NCI-H1436 treated with DMSO at 0.1 percent for 48 hours (cell line): ENCODE measurements around the gene PLEKHF1.

Source experiments
- DNase-seq: peaks from one replicate; lab custom pipeline; 2025; lab: John Stamatoyannopoulos, UW

The PLEKHF1 gene

DNA sequence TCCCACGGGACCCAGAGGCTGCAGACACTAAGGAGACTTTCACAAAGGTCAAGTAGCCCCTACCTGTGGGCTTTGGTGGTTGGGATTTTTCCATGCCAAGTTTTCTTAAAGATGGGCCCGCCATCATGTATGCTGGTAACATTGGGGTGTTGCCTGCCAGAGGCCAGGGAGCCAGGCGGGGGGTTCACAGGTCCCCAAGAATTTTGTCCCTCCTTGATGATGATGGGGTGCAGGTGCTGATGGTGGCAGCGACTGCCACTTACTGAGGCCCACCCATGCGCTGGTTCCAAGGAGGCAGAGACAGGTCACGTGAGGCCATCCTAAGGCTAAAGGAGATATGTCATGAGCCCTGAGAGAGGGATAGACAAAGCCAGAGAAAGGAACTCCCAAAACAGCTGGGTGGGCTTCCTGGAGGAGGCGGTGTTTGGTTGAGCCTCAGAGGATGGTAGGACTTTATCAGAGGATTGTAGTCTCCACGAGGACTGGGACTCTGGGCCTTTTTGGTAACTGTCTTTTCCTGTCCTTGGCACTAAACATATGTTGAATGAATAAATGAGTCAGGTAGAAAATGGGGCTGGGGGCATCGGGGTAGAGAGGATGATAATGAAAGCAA, 14.4 kb downstream of the PLEKHF1 start:
- DNase-seq = no peak

- no peak for DNase-seq
Observed at GRCh38 chr19:29680447-29680846, 15.2 kb downstream of the PLEKHF1 start.

GRCh38 chr19:29680937-29681336, 15.7 kb downstream of the PLEKHF1 start:
- DNase-seq = no peak

DNA sequence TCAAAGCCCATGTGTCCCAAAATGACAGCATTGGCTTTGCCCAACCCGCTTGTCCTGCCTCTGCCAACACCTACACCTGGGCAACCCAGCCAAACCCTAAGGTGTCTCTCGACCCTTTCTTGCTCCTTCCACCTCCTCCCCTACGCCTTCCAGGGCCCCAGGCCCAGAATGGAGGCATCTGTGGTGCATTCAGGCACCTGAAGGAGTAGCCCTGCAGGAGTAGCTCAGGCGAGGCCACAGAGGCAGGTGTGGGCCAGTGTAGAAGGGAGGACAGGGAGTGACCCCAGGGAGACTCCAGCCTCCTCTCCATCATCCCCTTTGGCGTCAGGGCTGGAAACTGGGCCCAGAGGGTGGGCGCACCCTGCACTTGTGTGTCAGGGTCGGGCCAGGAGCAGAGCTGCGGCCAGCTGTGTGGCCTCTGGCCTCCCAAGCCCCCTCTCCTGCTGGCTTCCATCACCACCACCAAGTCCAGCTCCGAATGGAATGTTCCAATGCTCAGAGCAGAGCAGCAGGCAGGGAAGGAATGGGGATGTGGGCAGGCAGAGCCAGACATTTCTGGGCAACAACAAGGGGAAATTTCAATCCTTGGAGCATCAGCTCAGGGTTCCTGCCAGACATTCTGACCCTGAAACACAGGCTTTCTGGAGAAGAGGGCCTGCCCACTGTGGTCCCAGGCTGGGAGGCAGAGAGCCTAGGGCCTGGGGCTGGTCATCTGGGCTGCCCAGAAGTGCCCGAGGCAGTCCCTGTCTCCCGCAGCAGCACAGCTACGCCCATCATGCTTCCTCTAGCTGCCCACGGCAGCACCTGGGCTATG, 16.4 kb downstream of the PLEKHF1 start:
- DNase-seq = no peak

GRCh38 chr19:29682236-29682895, 17.1 kb downstream of the PLEKHF1 start:
- DNase-seq = no peak

DNA sequence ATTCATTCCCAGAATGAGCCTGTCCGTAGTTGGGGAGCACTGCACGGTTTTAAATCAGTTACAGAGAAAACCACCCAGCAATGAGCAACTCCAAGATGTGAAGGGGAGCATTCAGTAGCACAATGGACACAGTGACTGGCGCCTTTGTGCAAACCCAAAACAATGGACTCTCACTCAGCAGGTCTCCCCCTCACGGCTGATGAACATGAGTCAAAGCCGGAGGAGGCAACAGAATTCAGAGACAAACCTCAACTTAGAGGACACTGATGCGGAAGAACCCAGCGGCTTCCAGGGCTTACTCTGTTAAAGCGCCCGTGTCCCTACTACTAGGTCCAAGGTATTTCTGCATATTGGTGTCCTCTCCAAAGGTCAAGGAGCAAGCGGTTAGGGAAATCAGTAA, 17.7 kb downstream of the PLEKHF1 start:
- DNase-seq = no peak

GRCh38 chr19:29685326-29685725, 20.1 kb downstream of the PLEKHF1 start:
- no peak for DNase-seq

GRCh38 chr19:29686285-29686805, 21.1 kb downstream of the PLEKHF1 start:
- DNase-seq = no peak

DNA sequence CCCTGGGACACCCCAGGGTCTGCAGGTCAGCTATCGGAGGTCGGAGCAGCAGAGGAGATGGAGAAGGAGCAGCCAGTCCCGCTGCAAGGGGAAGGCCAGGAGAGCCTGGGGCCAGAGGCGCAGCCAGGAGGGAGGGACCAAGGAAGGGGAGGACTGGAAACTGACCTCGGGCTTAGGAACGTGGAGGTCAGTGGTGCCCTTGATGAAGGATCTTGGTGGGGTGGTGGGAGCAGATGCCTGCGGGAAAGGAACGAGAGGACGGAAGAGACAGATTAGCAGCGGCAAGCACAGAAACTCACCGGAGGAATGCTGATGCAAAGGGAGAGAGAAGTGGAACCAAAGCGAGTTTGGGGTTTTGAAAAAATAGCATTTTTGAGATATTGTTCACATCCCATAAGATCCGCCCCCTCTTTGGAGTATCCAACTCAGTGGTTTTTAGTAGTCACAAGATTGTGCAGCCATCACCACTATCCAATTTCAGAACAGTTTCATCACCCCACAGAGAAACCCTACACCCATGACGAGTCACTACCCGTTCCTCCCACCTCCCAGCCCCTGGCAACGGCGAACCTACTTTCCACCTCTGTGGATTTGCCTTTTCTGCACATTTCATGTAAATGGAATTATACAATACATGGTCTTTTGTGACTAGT, 22.1 kb downstream of the PLEKHF1 start:
- no peak for DNase-seq

DNA sequence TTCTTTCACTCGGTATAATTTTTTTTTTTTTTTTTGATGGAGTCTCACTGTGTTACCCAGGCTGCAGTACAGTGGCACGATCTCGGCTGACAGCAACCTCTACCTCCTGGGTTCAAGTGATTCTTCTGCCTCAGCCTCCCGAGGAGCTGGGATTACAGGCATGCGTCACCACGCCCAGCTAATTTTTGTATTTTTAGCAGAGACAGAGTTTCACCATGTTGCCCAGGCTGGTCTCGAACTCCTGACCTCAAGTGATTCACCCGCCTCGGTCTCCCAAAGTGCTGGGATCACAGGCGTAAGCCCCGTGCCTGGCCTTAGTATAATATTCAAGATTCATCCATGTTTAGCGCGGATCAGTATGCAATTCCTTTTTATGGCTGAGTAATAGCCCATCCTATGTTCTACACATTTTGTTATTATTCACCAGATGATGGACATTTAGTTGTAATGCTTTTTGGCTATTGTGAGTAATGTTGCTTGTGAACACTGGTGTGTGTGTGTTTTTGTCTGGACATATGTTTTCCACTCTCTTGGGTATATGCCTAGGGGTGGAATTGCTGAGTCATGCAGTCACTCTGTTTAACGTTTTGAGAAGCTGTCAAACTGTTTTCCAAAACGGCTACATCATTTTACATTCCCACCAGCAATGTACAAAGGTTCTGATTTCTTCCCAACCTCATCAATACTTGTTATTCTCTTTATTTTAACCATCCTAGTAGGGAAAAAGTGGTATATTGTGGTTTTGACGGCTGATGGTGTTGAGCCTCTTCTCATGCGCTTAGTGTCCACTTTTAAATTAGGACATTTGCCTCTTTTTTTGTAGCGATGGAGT, 22.9 kb downstream of the PLEKHF1 start:
- DNase-seq = no peak

DNA sequence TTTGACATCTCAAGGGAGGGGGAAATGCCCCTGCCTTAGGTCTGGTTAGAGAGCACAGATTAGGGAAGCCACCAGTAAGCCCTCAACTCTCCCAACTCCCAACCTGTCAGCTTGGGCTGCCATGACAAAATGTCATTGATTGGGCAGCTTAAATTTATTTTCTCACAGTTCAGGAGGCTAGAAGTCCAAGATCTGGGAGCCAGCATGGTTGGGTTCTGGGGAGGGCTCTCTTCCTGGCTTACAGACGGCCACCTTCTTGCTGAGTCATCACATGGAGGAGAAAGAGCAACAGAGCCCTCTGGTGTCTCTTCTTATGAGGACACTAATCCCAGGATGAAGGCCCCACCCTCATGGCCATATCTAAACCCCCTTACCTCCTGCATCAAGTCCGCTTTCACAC, 25.6 kb downstream of the PLEKHF1 start:
- no peak for DNase-seq

DNA sequence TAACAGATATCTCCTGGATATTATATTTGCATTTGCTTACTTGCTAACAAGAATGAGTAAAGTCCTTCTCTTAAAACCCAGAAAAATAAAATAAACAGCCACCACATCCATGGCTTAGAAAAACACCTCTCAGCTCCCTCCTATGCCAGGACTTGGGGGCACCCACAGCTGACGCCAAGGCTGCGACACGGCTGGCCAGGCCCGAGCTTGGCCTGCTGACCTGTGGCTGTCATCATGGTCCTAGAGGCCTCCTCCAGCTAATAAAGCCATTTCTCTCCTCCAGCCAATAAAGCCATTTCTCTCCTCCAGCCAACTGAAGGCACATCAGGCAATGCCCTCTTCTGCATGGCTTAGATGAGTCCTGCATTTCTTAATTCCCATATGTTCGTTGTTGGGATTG, 28.9 kb downstream of the PLEKHF1 start:
- DNase-seq = no peak

DNA sequence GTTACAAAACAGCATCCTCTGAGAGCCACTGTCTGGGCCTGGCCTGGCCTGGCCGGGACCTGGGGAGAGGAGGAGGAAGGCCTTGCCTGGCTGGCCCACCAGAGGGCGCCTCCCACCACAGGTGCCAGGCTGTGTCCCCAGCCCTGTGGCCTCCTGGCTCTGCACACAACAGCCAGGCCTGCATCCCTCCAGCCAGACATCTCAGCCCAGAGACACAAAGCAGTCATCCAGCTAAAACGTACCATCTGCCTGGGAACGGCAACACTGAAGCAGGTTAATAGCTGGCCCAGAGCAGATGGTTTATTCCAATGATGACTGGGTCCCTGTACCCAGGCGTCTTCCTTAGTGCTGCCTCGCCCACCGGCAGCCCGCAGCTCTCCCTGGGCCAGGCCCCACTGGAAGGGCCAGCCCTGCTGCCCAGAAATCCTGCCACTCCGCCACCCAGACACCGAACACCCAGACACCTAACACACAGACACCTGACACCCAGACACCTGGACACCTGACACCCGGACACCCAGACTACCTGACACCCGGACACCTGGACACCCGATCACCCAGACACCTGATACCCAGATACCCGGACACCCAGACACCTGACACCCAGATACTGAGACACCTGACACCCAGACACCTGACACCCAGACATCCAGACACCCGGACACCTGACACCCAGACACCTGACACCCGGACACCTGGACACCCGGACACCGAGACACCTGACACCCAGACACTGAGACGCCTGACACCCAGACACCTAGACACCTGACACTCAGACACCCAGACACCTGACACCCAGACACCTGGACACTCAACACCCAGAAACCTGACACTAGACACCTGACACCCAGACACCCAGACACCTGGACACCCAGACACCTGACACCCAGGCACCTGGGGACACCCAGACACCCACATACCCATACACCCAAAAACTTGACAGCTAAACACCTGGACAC, 29.7 kb downstream of the PLEKHF1 start:
- DNase-seq = no peak

DNA sequence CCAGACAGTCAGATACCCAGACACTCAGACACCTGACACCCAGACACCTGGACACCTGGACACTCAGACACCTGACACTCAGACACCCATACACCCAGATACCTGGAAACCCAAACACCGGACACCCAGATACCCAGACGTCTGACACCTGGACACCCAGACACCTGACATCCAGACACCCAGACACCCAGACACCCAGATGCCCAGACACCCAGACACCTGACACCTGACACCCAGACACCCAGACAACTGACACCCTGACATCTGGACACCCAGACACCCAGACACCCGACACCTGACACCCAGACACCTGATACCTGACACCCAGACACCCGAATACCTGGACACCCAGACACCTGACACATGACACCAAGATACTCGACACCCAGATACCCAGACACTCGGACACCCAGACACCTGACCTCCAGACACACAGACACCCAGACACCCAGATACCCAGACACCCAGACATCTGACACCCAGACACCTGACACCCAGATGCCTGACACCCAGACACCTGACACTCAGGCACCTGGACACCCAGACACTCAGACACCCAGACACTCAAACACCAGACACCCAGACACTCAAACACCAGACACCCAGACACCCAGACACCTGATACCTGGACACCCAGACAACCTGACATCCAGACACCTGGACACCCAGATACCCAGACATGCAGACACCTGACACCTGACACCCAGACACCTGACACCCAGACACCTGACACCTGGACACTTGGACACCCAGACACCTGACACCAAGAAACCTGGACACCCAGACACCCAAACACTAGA, 30.7 kb downstream of the PLEKHF1 start:
- DNase-seq = no peak

DNA sequence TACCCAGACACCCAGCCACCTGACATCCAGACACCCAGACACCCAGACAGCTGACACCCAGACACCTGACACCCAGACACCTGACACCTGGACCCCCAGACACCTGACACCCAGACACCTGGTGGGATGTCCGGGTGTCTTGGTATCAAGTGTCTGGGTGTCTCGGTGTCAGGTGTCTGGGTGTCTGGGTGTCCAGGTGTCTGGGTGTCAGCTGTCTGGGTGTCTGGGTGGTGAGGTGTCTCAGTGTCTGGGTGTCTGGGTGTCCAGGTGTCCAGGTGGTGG, 31.2 kb downstream of the PLEKHF1 start:
- DNase-seq = no peak

DNA sequence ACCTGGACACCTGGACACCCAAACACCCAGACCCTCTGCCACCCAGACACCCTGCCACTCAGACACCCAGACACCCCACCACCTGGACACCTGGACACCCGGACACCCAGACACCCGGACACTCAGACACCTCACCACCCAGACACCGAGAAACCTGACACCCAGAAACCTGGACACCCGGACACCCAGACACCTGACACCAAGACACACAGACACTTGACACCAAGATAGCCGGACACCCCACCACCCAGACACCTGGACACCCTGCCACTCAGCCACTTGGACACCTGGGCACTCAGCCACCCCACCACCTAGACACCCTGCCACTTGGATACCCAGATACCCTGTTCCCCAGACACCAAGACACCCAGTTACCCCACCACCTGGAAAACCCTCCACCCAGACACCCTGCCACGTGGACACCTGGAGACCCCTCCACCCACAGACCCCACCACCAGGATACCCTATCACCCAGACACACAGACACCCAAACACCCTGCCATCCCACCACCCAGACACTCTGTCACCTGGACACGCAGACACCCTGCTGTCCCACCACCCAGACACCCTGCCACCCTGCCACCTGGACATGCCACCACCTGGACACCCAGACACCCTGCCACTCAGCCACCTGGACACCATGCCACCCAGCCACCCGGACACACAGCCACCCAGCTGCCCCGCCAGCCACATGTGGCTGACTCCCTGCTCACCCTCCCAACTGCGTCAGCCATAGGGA, 32.4 kb downstream of the PLEKHF1 start:
- DNase-seq = no peak

GRCh38 chr19:29699861-29700260, 34.6 kb downstream of the PLEKHF1 start:
- no peak for DNase-seq

DNA sequence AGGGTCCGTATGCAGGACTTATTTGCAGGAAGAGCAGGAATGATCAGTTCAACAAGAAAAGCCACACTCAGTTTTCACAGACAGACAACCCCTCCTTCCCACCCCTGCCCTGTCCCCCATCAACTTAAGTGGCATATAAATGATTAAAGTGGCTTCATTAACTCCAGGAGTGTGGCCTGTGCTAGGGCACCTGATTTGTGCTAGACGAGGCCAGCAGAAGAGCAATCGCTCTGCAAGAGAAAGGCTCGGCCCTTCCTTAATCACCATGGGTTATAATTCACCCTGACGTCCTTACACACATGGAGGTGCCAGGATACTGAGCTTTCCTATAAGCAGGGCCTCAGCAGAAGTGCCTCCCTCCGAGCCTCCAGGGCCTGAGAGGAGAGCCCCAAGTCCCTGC, 35.2 kb downstream of the PLEKHF1 start:
- DNase-seq = no peak
